HepG2 (cell line): Measurements from ENCODE around the gene WDR45B. TPM values are rescaled to one million over a fixed set of nuclear protein-coding genes. Genes with fewer than 3 reads are reported as not detected.
A peak's percentile ranks its signal among the peaks of the same experiment; 100 is the strongest.

Experiments
- CEBPB ChIP-seq: IDR thresholded peaks from 2 replicates; pipeline ENCODE4 v1.6.1; 2011; ENCODE audit warnings: low read depth, low read length, improper control_type of control experiment, borderline replicate concordance
- CEBPG ChIP-seq: IDR thresholded peaks from 2 replicates; pipeline ENCODE4 v1.6.1; 2016
- E2F2 ChIP-seq: sonication (generic); formaldehyde crosslinking; IDR thresholded peaks from 2 replicates; pipeline ENCODE4 v1.4.0; 2020; ENCODE audit warnings: missing genetic modification reagents, borderline replicate concordance
- ELK4 ChIP-seq: sonication (generic); formaldehyde crosslinking; IDR thresholded peaks from 2 replicates; pipeline ENCODE4 v1.9.0; 2021; ENCODE audit warnings: missing genetic modification reagents, borderline replicate concordance
- FOSL1 ChIP-seq: sonication (generic); formaldehyde crosslinking; IDR thresholded peaks from 2 replicates; pipeline ENCODE4 v1.9.0; 2021; ENCODE audit warnings: missing genetic modification reagents, borderline replicate concordance
- IKZF5 ChIP-seq: IDR thresholded peaks from 2 replicates; pipeline ENCODE4 v1.6.1; 2018; ENCODE audit warnings: missing genetic modification reagents, mild to moderate bottlenecking, missing compliant biosample characterization
- KAT7 ChIP-seq: IDR thresholded peaks from 2 replicates; pipeline ENCODE4 v1.6.1; 2018; ENCODE audit warnings: borderline replicate concordance, missing compliant biosample characterization
- LBX2 ChIP-seq: sonication (generic); formaldehyde crosslinking; IDR thresholded peaks from 2 replicates; pipeline ENCODE4 v1.5.0; 2020; ENCODE audit warnings: missing genetic modification reagents, mild to moderate bottlenecking, borderline replicate concordance
- MEIS1 ChIP-seq: sonication (generic); formaldehyde crosslinking; IDR thresholded peaks from 2 replicates; pipeline ENCODE4 v1.9.0; 2021; ENCODE audit warnings: mild to moderate bottlenecking, missing genetic modification reagents, moderate library complexity, borderline replicate concordance
- MXI1 ChIP-seq: IDR thresholded peaks from 3 replicates; pipeline ENCODE4 v1.6.1; 2012; ENCODE audit warnings: low read depth, low read length, inconsistent platforms, borderline replicate concordance
- MYC ChIP-seq: sonication (generic); formaldehyde crosslinking; IDR thresholded peaks from 2 replicates; pipeline ENCODE4 v1.9.0; 2021; ENCODE audit warnings: missing genetic modification reagents, borderline replicate concordance
- NFKBIZ ChIP-seq: IDR thresholded peaks from 2 replicates; pipeline ENCODE4 v1.6.1; 2018; ENCODE audit warnings: missing genetic modification reagents, missing compliant biosample characterization
- POLR2A ChIP-seq, 2 experiments: IDR thresholded peaks; 2 replicates each; pipeline ENCODE4 v1.6.1; 2011; ENCODE audit warnings: low read depth in 2 of 2, low read length in 2 of 2, mild to moderate bottlenecking in 1 of 2, moderate library complexity in 1 of 2; ENCODE audit not compliant: insufficient read depth in 1 of 2
- SMARCC2 ChIP-seq: fragments of 450-650 bp; IDR thresholded peaks from 2 replicates; pipeline ENCODE4 v1.6.1; 2017; ENCODE audit warnings: antibody characterized with exemption, mild to moderate bottlenecking
- SP140L ChIP-seq: sonication (generic); formaldehyde crosslinking; IDR thresholded peaks from 2 replicates; pipeline ENCODE4 v1.4.0; 2020; ENCODE audit warnings: missing genetic modification reagents, borderline replicate concordance
- ZNF230 ChIP-seq: sonication (generic); formaldehyde crosslinking; IDR thresholded peaks from 2 replicates; pipeline ENCODE4 v1.4.0; 2020; ENCODE audit warnings: mild to moderate bottlenecking, missing genetic modification reagents
- ZNF234 ChIP-seq: sonication (generic); formaldehyde crosslinking; conservative IDR thresholded peaks from 2 replicates; pipeline ENCODE4 v1.5.1; 2020; ENCODE audit warnings: mild to moderate bottlenecking, missing genetic modification reagents
- ZNF251 ChIP-seq: sonication (generic); formaldehyde crosslinking; IDR thresholded peaks from 2 replicates; pipeline ENCODE4 v1.9.0; 2021; ENCODE audit warnings: mild to moderate bottlenecking, missing genetic modification reagents
- ZNF383 ChIP-seq: sonication (generic); formaldehyde crosslinking; IDR thresholded peaks from 2 replicates; pipeline ENCODE4 v1.4.0; 2020; ENCODE audit warnings: missing genetic modification reagents, mild to moderate bottlenecking, borderline replicate concordance
- ZNF569 ChIP-seq: sonication (generic); formaldehyde crosslinking; IDR thresholded peaks from 2 replicates; pipeline ENCODE4 v1.5.0; 2020; ENCODE audit warnings: mild to moderate bottlenecking, missing genetic modification reagents, moderate library complexity, borderline replicate concordance
- ZNF7 ChIP-seq: IDR thresholded peaks from 2 replicates; pipeline ENCODE4 v1.6.1; 2016; ENCODE audit warnings: missing biosample characterization, missing genetic modification reagents
- ZNF720 ChIP-seq: sonication (generic); formaldehyde crosslinking; IDR thresholded peaks from 2 replicates; pipeline ENCODE4 v1.4.0; 2020; ENCODE audit warnings: missing genetic modification reagents
- ZNF850 ChIP-seq: sonication (generic); formaldehyde crosslinking; conservative IDR thresholded peaks from 2 replicates; pipeline ENCODE4 v1.9.0; 2021; ENCODE audit warnings: mild to moderate bottlenecking, missing genetic modification reagents
- polyA plus RNA-seq, 8 experiments: library from polyadenylated mRNA; depleted of rRNA in 3 of 8; stranded (reverse) in 7 of 8; unstranded in 1 of 8; fragments of >200 nt; fragmentation: Illumina TruSeq in 4 of 8; extraction: Trizol in 4 of 8; gene quantifications; 2 replicates each; pipeline versions ENCODE4 v1.2.1 to v1.2.3, GENCODE V29; 2011 to 2016; ENCODE audit warnings: low read depth in 4 of 8, missing spikeins in 1 of 8, mixed read lengths in 1 of 8; ENCODE audit not compliant: insufficient read depth in 1 of 8
- total RNA-seq, 5 experiments: library from RNA; depleted of rRNA; stranded (reverse); fragments of >200 nt; fragmentation: Illumina TruSeq; extraction: Trizol; gene quantifications; 2 replicates each; pipeline ENCODE4 v1.2.3, GENCODE V29; 2016; ENCODE audit warnings: low read depth in 1 of 5
- TF ChIP-seq, protein P1 (sequence below): IDR thresholded peaks from 2 replicates; pipeline ENCODE4 v1.6.1; 2016; ENCODE audit warnings: mild to moderate bottlenecking

Gene WDR45B
- total and polyA plus RNA-seq, 2 of the 13 experiments (the other 11 are each of a cell fraction or from before 2014, with no cell fraction given) = 86.2 to 155 TPM

GRCh38 chr17:82648165-82648668, at the start of gene WDR45B (continued):
- TF ChIP-seq MYC (CRISPR knock-in tag) (peak; percentile 87; the same call in 1 of the 2 replicates), ELK4 (CRISPR knock-in tag) (peak; percentile 95; the same call in 1 of the 2 replicates), KAT7 (CRISPR knock-in tag) (peak; percentile 86; the same call in 1 of the 2 replicates), ZNF251 (no peak), CEBPG (peak; percentile 36; the same call in 1 of the 2 replicates), SMARCC2 (no peak), ZNF850 (CRISPR knock-in tag) (no peak), CEBPB (no peak), ZNF383 (CRISPR knock-in tag) (no peak), ZNF7 (no peak), IKZF5 (CRISPR knock-in tag) (peak; percentile 68), LBX2 (no peak; the same call in 1 of the 2 replicates), ZNF230 (no peak; the same call in 1 of the 2 replicates), ZNF234 (CRISPR knock-in tag) (no peak), MEIS1 (CRISPR knock-in tag) (peak; percentile 64; the same call in 1 of the 2 replicates), MXI1 (peak; percentile 95; the same call in 2 of the 3 replicates), FOSL1 (CRISPR knock-in tag) (no peak), POLR2A (IDR thresholded peaks at IDR 0.05; ENCODE audit: insufficient read depth in 1 of 2, low read depth in 2 of 2, low read length in 2 of 2) (peak; percentile 96 to 97), SP140L (CRISPR knock-in tag) (no peak), ZNF720 (CRISPR knock-in tag) (no peak), NFKBIZ (peak; percentile 79; the same call in 1 of the 2 replicates), E2F2 (peak; percentile 93; the same call in 1 of the 2 replicates), ZNF569 (CRISPR knock-in tag) (no peak)
- TF ChIP-seq, protein P1, sequence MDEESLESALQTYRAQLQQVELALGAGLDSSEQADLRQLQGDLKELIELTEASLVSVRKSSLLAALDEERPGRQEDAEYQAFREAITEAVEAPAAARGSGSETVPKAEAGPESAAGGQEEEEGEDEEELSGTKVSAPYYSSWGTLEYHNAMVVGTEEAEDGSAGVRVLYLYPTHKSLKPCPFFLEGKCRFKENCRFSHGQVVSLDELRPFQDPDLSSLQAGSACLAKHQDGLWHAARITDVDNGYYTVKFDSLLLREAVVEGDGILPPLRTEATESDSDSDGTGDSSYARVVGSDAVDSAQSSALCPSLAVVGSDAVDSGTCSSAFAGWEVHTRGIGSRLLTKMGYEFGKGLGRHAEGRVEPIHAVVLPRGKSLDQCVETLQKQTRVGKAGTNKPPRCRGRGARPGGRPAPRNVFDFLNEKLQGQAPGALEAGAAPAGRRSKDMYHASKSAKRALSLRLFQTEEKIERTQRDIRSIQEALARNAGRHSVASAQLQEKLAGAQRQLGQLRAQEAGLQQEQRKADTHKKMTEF (CRISPR knock-in tag) = peak; percentile 94
